K562 (cell line): ENCODE measurements around the gene TRIM44. TPM values are rescaled to one million over a fixed set of nuclear protein-coding genes. Genes with fewer than 3 reads are reported as not detected.

ENCODE experiments used
- ATAC-seq: fragments of 200-7000 bp; cut with Tn5 transposase; 3 replicates; pipeline ENCODE4 v1.9.1; 2020; ENCODE audit warnings: moderate library complexity
- BruUV-seq: library from RNA; stranded (reverse); fragments of 400-500 nt; replicated peaks from 2 replicates; lab custom pipeline; 2021; lab: Mats Ljungman, UMichigan
- CTCF ChIA-PET: fragments of 300-600 bp; formaldehyde crosslinking; extraction: SDS; loops from one replicate; lab custom pipeline; 2021; ENCODE audit warnings: low intra/inter-chr PET ratio; lab: Yijun Ruan, JAX
- POLR2A ChIA-PET: fragments of 300-600, 350-650 bp; sonication (Branson Sonifier 250); formaldehyde crosslinking; extraction: SDS; loops from one replicate; lab custom pipeline; 2021; ENCODE audit warnings: antibody characterized with exemption, inconsistent platforms; lab: Yijun Ruan, JAX
- DNase-seq, 4 experiments: peaks; one replicate each; pipeline versions ENCODE4 v3.0.0 to v3.0.0-alpha.2; 2011 to 2018; ENCODE audit warnings: low spot score in 3 of 4, mixed read lengths in 3 of 4; ENCODE audit errors: extremely low read depth in 1 of 4
- FAIRE-seq: peaks from 2 replicates; lab custom pipeline; 2011; peaks lifted over from hg19 to GRCh38; lab: Jason Lieb, UNC
- H2AFZ ChIP-seq: 2 replicates; pipeline ENCODE4 v1.6.0; 2011; ENCODE audit warnings: low read depth, low read length, control low read depth, inconsistent platforms
- H3K27ac ChIP-seq: fragments of 200-600 bp; 3 replicates; pipeline ENCODE4 v1.8.0; 2011; ENCODE audit warnings: low read depth, mild to moderate bottlenecking, control low read depth, inconsistent platforms, low read length, moderate library complexity, mixed read lengths; ENCODE audit errors: extremely low read depth
- H3K27me3 ChIP-seq, 2 experiments: fragments of 300-600 bp in 1 of 2; 2 replicates in 1 of 2; 3 replicates in 1 of 2; pipeline versions ENCODE4 v1.6.0 to v1.8.0; 2011; ENCODE audit warnings: inconsistent platforms in 2 of 2, low read length in 2 of 2, mild to moderate bottlenecking in 1 of 2, mixed read lengths in 1 of 2, moderate library complexity in 1 of 2; ENCODE audit not compliant: control insufficient read depth in 2 of 2, insufficient read depth in 2 of 2
- H3K36me3 ChIP-seq: fragments of 300-600 bp; 3 replicates; pipeline ENCODE4 v1.8.0; 2011; ENCODE audit warnings: mild to moderate bottlenecking, low read length, inconsistent platforms; ENCODE audit not compliant: control insufficient read depth, insufficient read depth
- H3K4me1 ChIP-seq, 2 experiments: fragments of 200-600 bp in 1 of 2; replicated peaks in 1 of 2; 2 replicates in 1 of 2; 3 replicates in 1 of 2; pipeline versions ENCODE4 v1.5.1 to v1.8.0; 2011; ENCODE audit warnings: inconsistent platforms in 2 of 2, low read length in 2 of 2, mild to moderate bottlenecking in 1 of 2, mixed read lengths in 1 of 2, moderate library complexity in 1 of 2; ENCODE audit not compliant: control insufficient read depth in 2 of 2, insufficient read depth in 2 of 2
- H3K4me2 ChIP-seq: 2 replicates; pipeline ENCODE4 v1.6.1; 2011; ENCODE audit warnings: low read length, control low read depth, inconsistent platforms, mixed read lengths; ENCODE audit not compliant: insufficient read depth
- H3K4me3 ChIP-seq: fragments of 200-600 bp; sonication (generic), shearing (Covaris generic); 2 replicates; pipeline ENCODE4 v1.5.1; 2016; ENCODE audit warnings: control low read depth, inconsistent platforms
- H3K79me2 ChIP-seq: fragments of 200-600 bp; 3 replicates; pipeline ENCODE4 v1.8.0; 2011; ENCODE audit warnings: low read length, inconsistent platforms; ENCODE audit not compliant: control insufficient read depth, insufficient read depth
- H3K9ac ChIP-seq, 2 experiments: 2 replicates each; pipeline versions ENCODE4 v1.6.0 to v1.6.1; 2011; ENCODE audit warnings: low read depth in 2 of 2, low read length in 2 of 2, control low read depth in 1 of 2, inconsistent platforms in 1 of 2, mild to moderate bottlenecking in 1 of 2, mixed read lengths in 1 of 2; ENCODE audit not compliant: insufficient read depth in 1 of 2
- H3K9me1 ChIP-seq: one replicate; pipeline ENCODE4 v1.6.0; 2011; ENCODE audit warnings: inconsistent platforms, mild to moderate bottlenecking, low read length, moderate library complexity; ENCODE audit not compliant: control insufficient read depth, insufficient read depth
- H3K9me3 ChIP-seq: replicated peaks from 2 replicates; pipeline ENCODE4 v1.5.1; 2011; ENCODE audit warnings: low read depth, low read length, inconsistent platforms; ENCODE audit not compliant: control insufficient read depth, insufficient read depth
- H4K20me1 ChIP-seq: replicated peaks from 2 replicates; pipeline ENCODE4 v1.6.1; 2011; ENCODE audit warnings: low read length, inconsistent platforms, mixed read lengths; ENCODE audit not compliant: control insufficient read depth, insufficient read depth
- COPS2 ChIP-seq: fragments of 450-650 bp; conservative IDR thresholded peaks from 2 replicates; pipeline ENCODE4 v1.6.1; 2016; ENCODE audit warnings: mild to moderate bottlenecking, moderate library complexity
- DPF2 ChIP-seq: fragments of 450-650 bp; IDR thresholded peaks from 2 replicates; pipeline ENCODE4 v1.6.1; 2016
- ESRRA ChIP-seq: fragments of 450-650 bp; IDR thresholded peaks from 2 replicates; pipeline ENCODE4 v1.6.1; 2014; ENCODE audit warnings: low read depth, mild to moderate bottlenecking, moderate library complexity, borderline replicate concordance
- HNRNPLL ChIP-seq: fragments of 200-400 bp; formaldehyde crosslinking; IDR thresholded peaks from 2 replicates; pipeline ENCODE4 v1.6.1; 2017; ENCODE audit warnings: low read length, low read depth, mild to moderate bottlenecking; ENCODE audit not compliant: poor library complexity, severe bottlenecking
- KAT2B ChIP-seq: IDR thresholded peaks from one replicate; pipeline ENCODE4 v1.6.1; 2012; ENCODE audit warnings: low read depth, mild to moderate bottlenecking, control low read depth, inconsistent platforms, low read length, moderate library complexity
- LCOR ChIP-seq: sonication (generic); formaldehyde crosslinking; IDR thresholded peaks from 2 replicates; pipeline ENCODE4 v1.8.0; 2022; ENCODE audit warnings: mild to moderate bottlenecking, missing genetic modification reagents
- SP1 ChIP-seq: sonication (generic); formaldehyde crosslinking; IDR thresholded peaks from 2 replicates; pipeline ENCODE4 v1.8.1; 2022; ENCODE audit warnings: mild to moderate bottlenecking, missing genetic modification reagents
- STAT5B ChIP-seq: fragments of 250-450 bp; sonication (Bioruptor Pico); IDR thresholded peaks from 2 replicates; pipeline ENCODE4 v1.8.0; 2021; ENCODE audit warnings: mild to moderate bottlenecking, inconsistent platforms
- ZBED1 ChIP-seq: IDR thresholded peaks from 2 replicates; pipeline ENCODE4 v1.6.1; 2014
- ZBTB7A ChIP-seq: IDR thresholded peaks from 2 replicates; pipeline ENCODE4 v1.6.1; 2011; ENCODE audit warnings: low read depth, mild to moderate bottlenecking, low read length, moderate library complexity, borderline replicate concordance; ENCODE audit not compliant: control insufficient read depth
- ZNF212 ChIP-seq: fragments of 450-650 bp; formaldehyde crosslinking; IDR thresholded peaks from 2 replicates; pipeline ENCODE4 v1.4.0; 2020; ENCODE audit warnings: mild to moderate bottlenecking
- ZNF217 ChIP-seq: sonication (generic); formaldehyde crosslinking; IDR thresholded peaks from 2 replicates; pipeline ENCODE4 v1.8.0; 2022; ENCODE audit warnings: mild to moderate bottlenecking, missing genetic modification reagents
- ZNF408 ChIP-seq: fragments of 250-450 bp; sonication (Bioruptor Pico); IDR thresholded peaks from 2 replicates; pipeline ENCODE4 v1.4.0; 2020; ENCODE audit warnings: low read depth, mild to moderate bottlenecking, moderate library complexity
- WGBS: fragments of 100-300 bp; shearing (Covaris generic); methylation state at CpG from one replicate; pipeline ENCODE4 v1.1.6; 2016; ENCODE audit warnings: low coverage, mixed read lengths; ENCODE audit not compliant: insufficient coverage; ENCODE audit errors: missing lambda C conversion rate; 5-methylcytosine and 5-hydroxymethylcytosine counted together
- in situ Hi-C: fragments of 300-500 bp; cut with MboI; formaldehyde crosslinking; loops from 4 replicates; pipeline ENCODE4 v1.15.0; 2018; ENCODE audit warnings: inconsistent platforms, mixed read lengths
- intact Hi-C: fragments of 100-400 bp; cut with micrococcal nuclease; formaldehyde crosslinking; loops from 2 replicates; pipeline ENCODE4 v1.14.2; 2022
- polyA plus RNA-seq, 8 experiments: library from polyadenylated mRNA; depleted of rRNA in 4 of 8; stranded (reverse) in 5 of 8; unstranded in 3 of 8; fragments of >200 nt; fragmentation: Nextera tagmentation in 2 of 8; fragmentation: Illumina TruSeq in 1 of 8; extraction: Ambion mirVana in 2 of 8; extraction: Trizol in 1 of 8; gene quantifications; 2 replicates each; pipeline versions ENCODE4 v1.2.1 to v1.2.3, GENCODE V29; 2011 to 2014; ENCODE audit warnings: inconsistent platforms in 1 of 8, missing spikeins in 1 of 8
- total RNA-seq, 7 experiments: library from RNA; depleted of rRNA in 6 of 7; stranded (reverse); fragments of >200 nt in 6 of 7; fragmentation: Illumina TruSeq in 2 of 7; extraction: Trizol in 2 of 7; gene quantifications; 2 replicates each; pipeline versions ENCODE4 v1.2.1 to v1.2.3, GENCODE V29; 2011 to 2021; ENCODE audit warnings: low replicate concordance in 1 of 7
- TF ChIP-seq, protein P1 (sequence below): fragments of 450-650 bp; IDR thresholded peaks from 2 replicates; pipeline ENCODE4 v1.6.1; 2016; ENCODE audit warnings: missing biosample characterization, missing genetic modification characterization

TRIM44 gene
- total and polyA plus RNA-seq, 9 of the 15 experiments (the other 6 are each of a cell fraction or from before 2014, with no cell fraction given) = 8.3 to 105 (median 37.2) TPM

DNA sequence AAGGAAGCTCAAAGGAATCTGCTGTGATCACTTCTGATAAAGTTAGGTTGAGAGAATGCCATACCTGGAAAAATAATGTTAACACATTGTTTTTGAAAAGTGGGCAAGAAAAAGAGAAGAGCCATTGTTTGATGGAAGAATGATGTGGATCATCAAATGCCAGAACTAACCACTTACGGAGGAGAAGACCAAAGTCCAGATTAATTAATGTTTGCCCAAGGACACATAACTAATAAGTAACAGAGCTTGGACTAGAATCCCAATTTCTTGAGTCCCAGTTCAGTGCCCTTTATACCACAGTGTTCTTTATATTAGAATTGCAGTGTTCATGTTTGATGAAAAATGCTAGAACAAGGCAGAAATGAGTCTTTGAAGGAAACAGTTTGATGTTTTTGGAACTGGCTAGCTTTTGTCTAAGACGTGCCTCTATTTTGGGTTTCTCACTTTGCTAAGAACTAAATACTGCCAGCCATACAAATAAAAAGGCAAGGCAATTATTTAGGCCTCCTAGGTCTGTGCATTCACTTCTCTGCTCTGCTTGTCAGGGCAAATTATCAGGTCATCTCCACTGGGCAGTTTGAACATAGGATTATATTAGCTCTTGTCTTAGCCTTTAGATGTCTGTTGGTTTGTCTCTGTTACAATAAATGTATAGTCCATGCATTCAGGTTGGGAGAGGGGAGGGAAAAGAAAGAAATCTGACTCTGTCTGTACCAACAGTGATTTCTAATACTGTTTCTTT lies 72.3 kb downstream of the TRIM44 start (continued):
- TF ChIP-seq, protein P1, sequence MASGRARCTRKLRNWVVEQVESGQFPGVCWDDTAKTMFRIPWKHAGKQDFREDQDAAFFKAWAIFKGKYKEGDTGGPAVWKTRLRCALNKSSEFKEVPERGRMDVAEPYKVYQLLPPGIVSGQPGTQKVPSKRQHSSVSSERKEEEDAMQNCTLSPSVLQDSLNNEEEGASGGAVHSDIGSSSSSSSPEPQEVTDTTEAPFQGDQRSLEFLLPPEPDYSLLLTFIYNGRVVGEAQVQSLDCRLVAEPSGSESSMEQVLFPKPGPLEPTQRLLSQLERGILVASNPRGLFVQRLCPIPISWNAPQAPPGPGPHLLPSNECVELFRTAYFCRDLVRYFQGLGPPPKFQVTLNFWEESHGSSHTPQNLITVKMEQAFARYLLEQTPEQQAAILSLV = no peak
- TF ChIP-seq ZNF408 (CRISPR knock-in tag) (no peak), ZNF212 (CRISPR knock-in tag) (no peak), ZBTB7A (no peak), ESRRA (no peak), ZBED1 (no peak)

DNA sequence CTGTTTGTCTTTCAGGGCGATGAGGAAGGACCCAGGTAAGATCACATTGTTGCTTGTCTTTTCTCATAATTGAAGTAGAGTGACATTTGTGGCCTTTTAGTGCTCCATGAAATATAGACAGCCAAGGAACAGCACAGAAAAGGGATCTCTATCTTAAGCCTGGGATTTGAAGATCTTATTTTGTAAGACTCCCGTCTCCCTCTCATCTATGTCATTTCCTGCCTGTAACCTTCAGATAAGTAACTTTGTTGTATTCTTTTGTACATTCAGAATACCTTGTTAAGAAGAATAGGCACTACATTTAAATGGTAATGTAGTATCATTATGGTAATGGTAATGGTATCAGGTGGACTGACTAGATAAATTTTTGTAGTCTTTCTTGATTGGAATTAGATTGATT lies 72.8 kb downstream of the TRIM44 start:
- no peak overlapping the region for H2AFZ ChIP-seq
- no peaks in the 10 kb centered on the region for H3K9me1 ChIP-seq
- TF ChIP-seq KAT2B (no peak), ZNF217 (CRISPR knock-in tag) (no peak), COPS2 (no peak), HNRNPLL (no peak), STAT5B (no peak), DPF2 (no peak), SP1 (CRISPR knock-in tag) (no peak), LCOR (CRISPR knock-in tag) (no peak)
- TF ChIP-seq, all 486 proteins: peak for 0
- no TSS peak for BruUV-seq
- WGBS = 67% methylated on average over 2 of the region's 2 CpGs
- no peak for ATAC-seq
- Histone ChIP-seq H3K36me3 (peaks cover 47% of the 10 kb centered on the region), H3K79me2 (no peaks in the 10 kb centered on the region), H3K4me3 (no peak overlapping the region), H3K27me3 (no peaks in the 10 kb centered on the region), H3K4me1 (no peaks in the 10 kb centered on the region), H3K4me2 (no peak overlapping the region), H3K27ac (no peak overlapping the region), H4K20me1 (no peaks in the 10 kb centered on the region), H3K9ac (no peak overlapping the region), H3K9me3 (0 out of 2 replicates have a peak, but pooled peaks cover under 1% of the 10 kb centered on the region)
- in situ Hi-C loops (no loop called here), intact Hi-C loops (no loop called here)
- FAIRE-seq = no peak
- DNase-seq = no peak
- ChIA-PET CTCF (no interaction called here), POLR2A (no interaction called here)
